ENCODE data around the gene PTPRJ. TPM values are rescaled to one million over a fixed set of nuclear protein-coding genes. Genes with fewer than 3 reads are reported as not detected.

The PTPRJ gene
- polyA plus RNA-seq, 3 donors from 2014 or later, result 10.0 to 19.0 (median 18.0) TPM

- Mint-ChIP-seq H3K4me3 (no peak overlapping the region), H3K27ac (peak overlapping the region in 1 of 6 donors; percentile 13), H3K9me3 (no peaks in the 10 kb centered on the region), H3K4me1 (peaks cover 4 to 5% of the 10 kb centered on the region in 2 donors), H3K27me3 (ENCODE audit: low read depth in 3 of 3) (peaks cover 3 to 5% (median 3%) of the 10 kb centered on the region in 3 donors), H3K36me3 (peaks cover 35 to 70% (median 64%) of the 10 kb centered on the region in 3 donors)
- no peak for DNase-seq
Observed at GRCh38 chr11:48164836-48165235, 184.5 kb downstream of the PTPRJ start.

DNA sequence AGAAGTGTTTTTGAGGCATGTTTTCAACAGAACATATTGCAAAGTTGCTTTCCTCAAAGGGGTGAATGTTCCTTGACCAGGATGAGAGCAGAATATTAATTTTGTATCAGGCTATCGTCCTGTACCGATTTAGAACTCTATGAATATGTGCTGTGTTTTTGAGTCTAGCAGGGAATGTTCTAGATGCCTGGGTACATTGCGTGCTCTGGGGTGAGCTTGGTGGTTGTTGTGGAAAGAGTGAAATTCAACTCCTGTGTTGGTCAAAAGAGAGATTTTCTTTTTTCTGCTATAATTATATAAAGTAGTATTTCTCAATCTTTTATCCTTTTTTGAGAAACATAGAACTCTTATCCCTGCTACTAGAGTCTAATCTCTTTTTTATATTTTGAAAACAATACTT is 185.1 kb downstream of the PTPRJ start:
- H3K27ac Mint-ChIP-seq, result peak overlapping the region in 1 of 6 donors; percentile 57
- no peak overlapping the region for H3K4me3 Mint-ChIP-seq
- H3K36me3 Mint-ChIP-seq, result peaks cover 35 to 64% (median 58%) of the 10 kb centered on the region in 3 donors
- DNase-seq, result no peak
- no peaks in the 10 kb centered on the region for H3K9me3 Mint-ChIP-seq
- peaks cover 5 to 7% of the 10 kb centered on the region in 2 donors for H3K4me1 Mint-ChIP-seq
- peaks cover 3 to 5% (median 3%) of the 10 kb centered on the region in 3 donors for H3K27me3 Mint-ChIP-seq (ENCODE audit: low read depth in 3 of 3)

GRCh38 chr11:48167380-48167779 is 187.0 kb downstream of the PTPRJ start:
- Mint-ChIP-seq H3K27me3 (ENCODE audit: low read depth in 3 of 3) (peaks cover 4 to 5% (median 5%) of the 10 kb centered on the region in 3 donors), H3K27ac (peak overlapping the region in 1 of 6 donors; percentile 12), H3K36me3 (peaks cover 35 to 55% (median 49%) of the 10 kb centered on the region in 3 donors), H3K9me3 (no peaks in the 10 kb centered on the region), H3K4me1 (peaks cover 21 to 24% of the 10 kb centered on the region in 2 donors), H3K4me3 (no peak overlapping the region)
- DNase-seq, result no peak

DNA sequence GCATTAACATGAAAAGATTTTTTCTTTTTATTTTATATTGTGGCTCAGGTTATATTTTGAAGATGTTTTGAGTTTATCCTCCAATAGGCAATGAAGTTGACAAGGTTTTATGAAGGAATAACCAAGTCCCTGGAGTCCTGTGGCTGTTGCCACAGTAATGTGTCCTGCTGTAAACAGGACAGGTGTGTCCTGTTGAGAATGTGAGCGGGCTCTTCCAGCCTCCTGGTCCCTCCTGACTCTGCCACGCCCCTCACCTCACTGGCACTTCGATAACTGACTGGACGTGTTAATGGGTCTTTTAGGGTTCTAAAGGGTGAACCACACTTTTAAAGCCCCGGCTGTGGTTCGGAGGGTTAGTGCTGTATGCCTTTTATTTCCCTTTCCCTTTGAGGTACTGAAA is 188.5 kb downstream of the PTPRJ start:
- Mint-ChIP-seq H3K4me3 (no peak overlapping the region), H3K27ac (peak overlapping the region in 1 of 6 donors; percentile 0), H3K27me3 (ENCODE audit: low read depth in 3 of 3) (peaks cover 5 to 7% (median 5%) of the 10 kb centered on the region in 3 donors), H3K36me3 (peaks cover 29 to 42% (median 38%) of the 10 kb centered on the region in 3 donors), H3K9me3 (no peaks in the 10 kb centered on the region), H3K4me1 (peaks cover 22 to 24% of the 10 kb centered on the region in 2 donors)
- DNase-seq, result no peak

- Mint-ChIP-seq H3K36me3 (peaks cover 25 to 37% (median 33%) of the 10 kb centered on the region in 3 donors), H3K27ac (peak overlapping the region in 2 of 6 donors; percentile 0 to 32), H3K9me3 (no peaks in the 10 kb centered on the region), H3K4me1 (peaks cover 22 to 24% of the 10 kb centered on the region in 2 donors), H3K4me3 (no peak overlapping the region), H3K27me3 (ENCODE audit: low read depth in 3 of 3) (peaks cover 5 to 7% (median 5%) of the 10 kb centered on the region in 3 donors)
- DNase-seq, result no peak
Observed at GRCh38 chr11:48169259-48169658, 188.9 kb downstream of the PTPRJ start.

DNA sequence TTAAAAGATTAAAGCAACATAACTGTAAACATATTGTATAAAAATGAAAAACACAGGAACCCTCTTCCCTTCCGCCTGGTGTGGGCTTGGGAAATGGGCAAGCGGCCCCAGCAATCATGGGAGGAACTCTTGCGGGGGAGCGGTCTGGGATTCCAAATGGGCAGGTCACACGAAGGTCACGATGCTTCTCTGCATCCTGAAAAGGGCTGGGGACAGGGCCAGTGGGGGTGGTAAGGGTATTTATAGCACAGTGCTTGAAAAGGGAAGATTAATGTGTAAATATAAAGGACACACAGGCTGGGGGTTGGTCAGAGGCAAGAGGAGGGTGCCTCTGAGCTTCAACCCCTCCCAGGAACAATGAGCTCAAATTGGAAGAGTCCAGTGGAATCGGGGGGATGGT is 189.4 kb downstream of the PTPRJ start:
- peaks cover 24 to 36% (median 32%) of the 10 kb centered on the region in 3 donors for H3K36me3 Mint-ChIP-seq
- peaks cover 22 to 24% of the 10 kb centered on the region in 2 donors for H3K4me1 Mint-ChIP-seq
- H3K27me3 Mint-ChIP-seq (ENCODE audit: low read depth in 3 of 3), result peaks cover 5 to 7% (median 5%) of the 10 kb centered on the region in 3 donors
- no peak for DNase-seq
- no peak overlapping the region for H3K4me3 Mint-ChIP-seq
- H3K27ac Mint-ChIP-seq, result peak overlapping the region in 2 of 6 donors; percentile 32 to 82
- no peaks in the 10 kb centered on the region for H3K9me3 Mint-ChIP-seq

DNA sequence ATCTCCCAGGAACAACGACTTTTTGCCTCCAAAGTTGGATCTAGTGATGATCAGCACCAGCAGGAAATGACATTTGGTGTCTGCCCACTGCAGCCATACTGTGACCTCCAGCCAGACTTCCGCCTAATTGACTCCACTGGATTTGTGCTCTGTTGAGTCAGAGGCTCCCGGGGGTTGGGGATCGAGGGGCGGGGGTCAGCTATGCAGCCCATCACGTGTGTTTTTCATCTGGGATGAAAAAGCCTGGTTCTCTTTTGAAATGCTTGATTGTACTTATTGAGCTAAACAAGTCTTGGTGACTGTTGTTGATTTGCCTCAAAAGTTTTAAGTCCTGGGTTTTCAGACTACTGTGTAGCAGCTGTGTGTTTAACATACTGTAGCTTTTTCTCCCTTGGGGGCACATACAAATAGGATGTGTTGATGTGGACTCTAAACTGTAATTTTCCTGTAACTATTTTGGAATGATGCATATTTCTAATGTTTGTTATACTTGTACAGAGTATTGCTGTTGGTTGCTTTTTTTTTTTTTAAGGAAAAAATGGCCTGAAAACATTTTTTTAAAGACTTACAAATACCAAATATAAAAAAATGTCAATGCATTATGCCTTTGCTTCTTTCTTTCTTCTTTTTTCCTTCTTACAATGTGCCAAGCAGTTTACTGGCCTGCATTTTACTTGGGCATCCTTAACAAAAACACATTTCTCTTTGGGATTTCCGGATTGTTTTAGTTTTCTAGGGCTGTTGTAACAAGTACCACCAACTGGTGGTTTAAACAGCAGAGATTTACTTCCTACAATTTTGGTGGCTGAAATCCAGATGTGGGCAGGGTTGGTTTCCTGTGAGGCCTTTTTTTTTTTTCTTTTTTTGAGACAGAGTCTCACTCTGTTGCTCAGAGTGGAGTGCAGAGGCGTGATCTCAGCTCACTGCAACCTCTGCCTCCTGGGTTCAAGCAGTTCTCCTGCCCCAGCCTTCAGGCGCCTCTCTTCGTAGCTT is 190.2 kb downstream of the PTPRJ start:
- H3K4me3 Mint-ChIP-seq, result no peak overlapping the region
- H3K27me3 Mint-ChIP-seq (ENCODE audit: low read depth in 3 of 3), result peaks cover 5 to 9% (median 7%) of the 10 kb centered on the region in 3 donors
- peaks cover 22 to 24% of the 10 kb centered on the region in 2 donors for H3K4me1 Mint-ChIP-seq
- peak in 1 of 3 donors; percentile 5 for DNase-seq
- peak overlapping the region in 5 of 6 donors; percentile 2 to 82 (median 14) for H3K27ac Mint-ChIP-seq
- H3K36me3 Mint-ChIP-seq, result peaks cover 24 to 28% (median 25%) of the 10 kb centered on the region in 3 donors
- H3K9me3 Mint-ChIP-seq, result no peaks in the 10 kb centered on the region

DNA sequence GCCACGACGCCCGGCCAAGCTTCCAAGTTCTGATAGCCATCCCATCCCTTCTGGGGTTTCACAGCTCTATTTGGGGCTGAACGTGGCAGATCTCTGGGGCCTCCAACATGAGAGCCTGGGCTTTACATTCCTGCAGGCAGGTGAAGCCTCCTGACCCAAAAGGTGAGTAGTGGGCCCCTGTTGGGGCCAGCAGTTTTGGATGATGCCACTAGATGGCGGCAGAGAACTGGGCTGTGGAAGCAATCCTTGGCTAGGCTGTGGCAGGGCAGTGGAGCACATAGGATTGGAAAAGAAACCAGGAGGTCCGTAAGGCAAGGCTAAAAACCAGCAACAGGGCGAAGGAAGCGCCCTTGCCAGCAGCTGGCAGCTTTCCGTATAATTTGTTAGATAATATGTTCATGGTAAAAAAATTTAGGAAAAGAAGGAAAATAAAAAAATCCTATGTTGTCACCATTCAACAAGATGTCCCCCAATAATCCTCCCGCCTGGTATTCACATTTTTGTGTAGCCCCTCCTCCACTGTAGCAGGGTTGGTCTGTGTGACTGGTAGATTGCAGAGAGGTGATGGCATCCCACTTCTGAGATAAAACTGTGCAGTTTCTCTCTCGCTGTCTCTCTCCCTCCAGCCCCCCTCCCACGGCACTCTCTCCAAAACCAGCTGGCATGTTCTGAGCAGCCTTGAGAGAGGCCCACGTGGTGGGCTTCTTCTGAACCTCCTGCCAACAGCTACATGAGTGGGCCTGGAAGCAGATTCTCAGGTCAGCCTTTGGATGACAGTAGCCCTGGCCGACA is 192.7 kb downstream of the PTPRJ start:
- no peak overlapping the region for H3K4me3 Mint-ChIP-seq
- peaks cover 22 to 24% of the 10 kb centered on the region in 2 donors for H3K4me1 Mint-ChIP-seq
- H3K36me3 Mint-ChIP-seq, result peaks cover 4 to 9% (median 8%) of the 10 kb centered on the region in 3 donors
- no peaks in the 10 kb centered on the region for H3K9me3 Mint-ChIP-seq
- peaks cover 7 to 10% (median 7%) of the 10 kb centered on the region in 3 donors for H3K27me3 Mint-ChIP-seq (ENCODE audit: low read depth in 3 of 3)
- peak; percentile 11 to 30 (median 28) for DNase-seq
- peak overlapping the region in 2 of 6 donors; percentile 16 to 30 for H3K27ac Mint-ChIP-seq

GRCh38 chr11:48177661-48178060 is 197.3 kb downstream of the PTPRJ start:
- Mint-ChIP-seq H3K27me3 (ENCODE audit: low read depth in 3 of 3) (peaks cover 2 to 5% (median 3%) of the 10 kb centered on the region in 3 donors), H3K36me3 (no peaks in the 10 kb centered on the region), H3K4me1 (peaks cover 0 to 2% of the 10 kb centered on the region in 2 donors), H3K9me3 (no peaks in the 10 kb centered on the region), H3K27ac (no peak overlapping the region), H3K4me3 (no peak overlapping the region)
- DNase-seq, result no peak

- Mint-ChIP-seq H3K36me3 (no peaks in the 10 kb centered on the region), H3K9me3 (no peaks in the 10 kb centered on the region), H3K27ac (no peak overlapping the region), H3K4me3 (no peak overlapping the region), H3K4me1 (no peaks in the 10 kb centered on the region), H3K27me3 (ENCODE audit: low read depth in 3 of 3) (peaks cover 0 to 6% (median 1%) of the 10 kb centered on the region in 3 donors)
- DNase-seq, result no peak
Observed at GRCh38 chr11:48180627-48181026, 200.3 kb downstream of the PTPRJ start.

GRCh38 chr11:48182860-48183526 is 202.6 kb downstream of the PTPRJ start:
- Mint-ChIP-seq H3K9me3 (no peaks in the 10 kb centered on the region), H3K27ac (no peak overlapping the region), H3K36me3 (no peaks in the 10 kb centered on the region), H3K4me3 (no peak overlapping the region), H3K4me1 (no peaks in the 10 kb centered on the region), H3K27me3 (ENCODE audit: low read depth in 3 of 3) (peaks cover 0 to 3% (median under 1%) of the 10 kb centered on the region in 3 donors)
- DNase-seq, result no peak

DNA sequence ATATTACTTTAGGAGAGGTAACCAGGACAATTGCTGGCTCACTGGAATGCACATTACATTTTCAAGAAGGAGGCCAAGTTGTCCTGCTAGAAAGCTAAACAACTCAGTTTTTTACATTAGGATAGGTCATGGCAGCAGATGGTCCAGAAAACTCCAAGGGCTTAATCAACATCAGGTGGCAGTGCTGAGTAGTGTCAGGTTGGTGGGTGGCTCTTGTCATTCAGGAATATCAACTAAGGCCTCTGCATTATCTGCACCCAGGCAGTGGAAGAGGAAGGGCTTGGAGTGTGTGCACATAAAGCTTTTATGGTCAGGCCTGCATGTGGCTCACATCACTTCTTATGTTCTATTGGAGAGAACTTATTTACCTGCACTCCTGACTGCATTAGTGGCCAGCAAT is 204.1 kb downstream of the PTPRJ start:
- no peak overlapping the region for H3K4me3 Mint-ChIP-seq

More for the DNA sequence above, 204.1 kb downstream of the PTPRJ start:
- no peak for DNase-seq
- Mint-ChIP-seq H3K27me3 (ENCODE audit: low read depth in 3 of 3) (peaks cover 0 to 3% (median 2%) of the 10 kb centered on the region in 3 donors), H3K27ac (no peak overlapping the region), H3K9me3 (no peaks in the 10 kb centered on the region), H3K36me3 (no peaks in the 10 kb centered on the region), H3K4me1 (no peaks in the 10 kb centered on the region)

Data from immature natural killer cell (primary cell).